GM18520 (cell line): Measurements from ENCODE around the gene HDGF.

Source experiments
- ATAC-seq: cut with Tn5 transposase; IDR thresholded peaks from one replicate; pipeline ENCODE4 v1.9.1; 2021; ENCODE audit not compliant: unreplicated experiment

HDGF gene

GRCh38 chr1:156746728-156747631, 4.5 kb downstream of the HDGF start:
- no peak for ATAC-seq

DNA sequence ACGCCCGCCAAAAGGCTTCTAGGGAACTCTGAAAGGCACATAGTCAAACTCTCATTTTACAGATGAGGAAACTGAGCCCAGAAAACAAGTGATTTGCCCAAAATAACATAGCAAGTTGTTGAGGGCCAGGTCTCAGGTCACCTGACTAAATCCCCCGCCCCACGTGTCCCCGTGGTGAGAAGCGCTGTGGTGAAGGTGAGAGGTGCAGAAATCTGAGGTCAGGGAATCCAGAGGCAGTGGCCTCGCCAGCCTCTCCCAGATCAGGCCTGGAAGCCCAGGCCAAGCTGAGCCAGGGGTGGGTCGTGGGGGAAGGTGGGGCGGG, 5.1 kb downstream of the HDGF start:
- no peak for ATAC-seq

DNA sequence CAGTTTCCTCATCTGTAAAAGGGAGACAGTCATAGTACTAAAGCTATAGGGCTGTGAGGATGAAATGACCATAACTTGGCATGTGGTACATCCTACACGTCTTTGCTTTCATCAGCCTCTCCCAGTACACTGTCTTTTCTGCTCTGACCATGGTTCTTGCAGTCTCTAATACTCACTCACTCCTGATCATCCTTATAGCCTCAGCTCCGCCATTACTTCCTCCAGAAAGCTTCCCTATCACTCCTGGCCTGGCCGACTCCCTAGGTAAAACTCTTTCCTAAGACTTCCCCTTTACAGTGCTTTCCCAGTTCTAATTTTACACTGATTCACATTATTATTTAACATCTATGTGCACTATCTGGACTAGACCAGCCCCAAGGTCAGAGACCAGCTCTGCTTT, 5.6 kb downstream of the HDGF start:
- ATAC-seq, result no peak

DNA sequence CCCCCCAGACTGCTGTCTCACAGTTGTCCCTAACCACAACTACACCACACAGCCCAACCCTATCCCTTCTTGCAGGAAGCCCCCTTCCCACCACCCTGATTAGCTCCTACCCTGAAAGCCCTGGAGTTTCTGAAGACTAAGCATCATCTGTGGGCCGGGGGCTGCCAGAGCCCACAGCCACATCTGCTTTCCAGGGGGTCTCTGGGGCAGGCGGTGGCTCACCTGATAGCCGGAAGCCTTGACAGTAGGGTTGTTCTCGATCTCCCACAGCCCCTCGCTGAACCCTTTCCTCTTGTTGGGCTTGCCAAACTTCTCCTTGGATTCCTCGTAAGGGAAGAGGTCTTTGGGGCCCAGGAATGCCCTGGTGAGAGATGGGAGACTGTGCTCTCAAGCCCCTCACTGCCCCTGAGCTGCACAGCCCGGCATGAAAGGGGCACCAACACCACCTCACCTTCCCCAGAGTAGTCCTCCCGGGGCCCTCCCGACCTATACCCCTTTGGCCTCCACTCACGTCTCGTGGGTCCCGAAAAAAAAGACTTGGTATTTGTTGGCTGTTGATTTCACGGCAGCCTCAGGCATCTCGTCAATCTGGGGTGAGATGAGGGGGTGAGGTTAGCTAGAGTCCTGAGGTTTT, 6.6 kb downstream of the HDGF start:
- no peak for ATAC-seq

GRCh38 chr1:156744344-156744743, 7.1 kb downstream of the HDGF start:
- ATAC-seq, result no peak

GRCh38 chr1:156743367-156744302, 7.8 kb downstream of the HDGF start:
- no peak for ATAC-seq

- ATAC-seq, result no peak
Observed at GRCh38 chr1:156742801-156743200, 8.7 kb downstream of the HDGF start.

DNA sequence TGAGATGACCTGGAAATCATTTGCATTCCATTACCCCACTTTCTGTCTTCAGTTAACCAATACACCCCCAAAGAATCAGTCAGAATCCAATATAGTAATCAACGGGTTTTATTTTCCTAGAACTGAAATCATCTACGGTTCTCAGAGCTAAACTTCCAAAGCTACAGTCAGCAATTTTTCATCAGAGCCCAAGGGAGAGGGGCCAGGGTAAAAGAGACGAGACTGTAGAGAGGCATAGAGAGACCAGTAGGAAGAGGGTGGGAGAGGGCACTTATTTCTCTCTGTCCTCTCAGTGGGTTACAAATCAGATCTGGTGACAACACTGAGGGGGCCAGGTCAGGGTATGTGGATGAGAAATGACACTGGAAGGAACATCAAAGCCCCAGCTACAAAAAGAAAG, 9.5 kb downstream of the HDGF start:
- ATAC-seq, result no peak

- no peak for ATAC-seq
Observed at GRCh38 chr1:156741481-156741983, 9.9 kb downstream of the HDGF start.

DNA sequence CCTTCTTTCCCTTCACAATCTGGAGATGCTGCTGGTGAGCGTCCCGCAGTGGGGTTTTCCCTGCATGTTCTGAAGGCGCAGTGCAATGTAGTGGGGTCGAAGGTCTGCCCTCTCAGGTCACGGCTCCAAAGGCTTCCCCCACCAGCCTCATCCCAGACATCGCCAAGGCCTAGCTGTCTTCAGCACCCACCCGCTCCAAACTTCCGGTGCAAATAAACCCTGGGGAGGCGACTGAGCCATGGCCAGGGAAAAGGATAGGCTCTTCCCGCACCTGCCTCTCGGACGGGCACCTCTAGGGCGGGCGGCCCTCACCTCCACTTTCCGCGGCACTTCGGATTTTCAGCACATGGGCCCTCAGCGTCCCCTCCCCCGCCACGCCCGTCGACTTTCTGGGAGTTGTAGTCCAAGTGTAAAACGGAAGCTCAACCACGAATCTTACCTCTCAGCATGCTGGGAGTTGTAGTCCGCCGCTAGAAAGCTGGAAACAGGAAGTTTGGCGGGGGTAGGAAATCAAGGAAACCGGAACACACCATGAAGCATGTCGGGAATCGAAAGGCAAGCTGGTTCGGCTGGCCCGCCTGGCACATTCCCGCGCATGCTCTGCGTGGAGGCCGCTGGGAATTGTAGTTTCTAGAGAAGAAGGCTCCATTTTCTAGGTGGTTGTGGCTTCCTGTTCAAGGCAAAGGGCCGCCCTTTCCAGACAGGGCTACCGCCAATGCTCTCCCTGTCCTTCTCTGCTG, 10.6 kb downstream of the HDGF start, which contains the start of gene MRPL24:
Gene MRPL24, minus strand, starts transcription at position 348 of the 740 bp plus-strand sequence. CDS start 2,384 bp downstream, outside the sequence.
- ATAC-seq, result peak; percentile 81

DNA sequence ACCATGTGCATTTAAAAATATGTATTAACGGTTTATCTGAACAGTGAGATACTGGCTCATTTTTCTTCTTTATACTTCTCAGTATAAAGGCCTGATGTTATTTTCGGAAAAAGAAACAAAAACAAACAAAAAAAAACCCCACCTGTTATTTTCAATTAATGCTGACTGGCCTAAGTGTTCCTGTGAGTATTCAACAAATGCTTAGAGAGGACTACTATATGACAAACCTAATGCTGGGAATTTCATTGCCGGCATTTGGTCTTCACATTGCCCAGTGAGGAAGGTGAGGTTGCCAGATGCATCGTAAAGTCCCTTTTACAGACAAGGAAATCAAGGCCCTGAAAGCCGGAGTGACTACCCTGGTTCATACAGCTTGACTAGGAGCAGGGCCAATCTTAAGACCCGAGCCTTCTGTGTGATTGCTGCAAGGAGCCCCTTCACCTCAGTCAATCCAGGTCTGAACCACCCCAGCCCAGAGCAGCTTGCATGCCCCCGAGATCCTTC, 11.2 kb downstream of the HDGF start:
- ATAC-seq, result no peak

DNA sequence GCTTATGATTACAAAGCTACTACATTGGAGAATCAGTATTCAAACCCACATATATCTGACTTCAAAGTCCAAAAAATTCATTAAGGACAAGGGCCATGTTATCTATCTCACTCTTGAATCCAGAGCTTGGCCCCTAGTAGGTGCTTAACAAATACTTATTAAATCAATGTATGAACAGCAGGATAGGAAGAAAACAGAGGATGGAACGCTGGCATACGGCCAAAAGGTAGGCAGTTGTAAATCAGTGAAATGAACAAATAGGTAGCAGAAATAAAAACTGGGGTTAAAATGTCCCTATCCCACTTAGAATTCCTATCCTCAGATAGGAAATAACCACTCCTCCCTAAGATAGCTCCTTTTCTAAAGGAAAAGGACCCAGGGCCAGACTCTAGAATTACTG, 12.6 kb downstream of the HDGF start:
- ATAC-seq, result no peak

- ATAC-seq, result no peak
Observed at GRCh38 chr1:156738407-156738806, 13.1 kb downstream of the HDGF start.

- ATAC-seq, result no peak
Observed at GRCh38 chr1:156733989-156734584, 17.4 kb downstream of the HDGF start.

GRCh38 chr1:156728599-156729462, 22.6 kb downstream of the HDGF start, which contains the start of gene ISG20L2:
TSS of gene ISG20L2 (minus strand) at chr1:156728766. CDS start at chr1:156727652, 1,114 bp downstream.
- ATAC-seq, result peak; percentile 79

DNA sequence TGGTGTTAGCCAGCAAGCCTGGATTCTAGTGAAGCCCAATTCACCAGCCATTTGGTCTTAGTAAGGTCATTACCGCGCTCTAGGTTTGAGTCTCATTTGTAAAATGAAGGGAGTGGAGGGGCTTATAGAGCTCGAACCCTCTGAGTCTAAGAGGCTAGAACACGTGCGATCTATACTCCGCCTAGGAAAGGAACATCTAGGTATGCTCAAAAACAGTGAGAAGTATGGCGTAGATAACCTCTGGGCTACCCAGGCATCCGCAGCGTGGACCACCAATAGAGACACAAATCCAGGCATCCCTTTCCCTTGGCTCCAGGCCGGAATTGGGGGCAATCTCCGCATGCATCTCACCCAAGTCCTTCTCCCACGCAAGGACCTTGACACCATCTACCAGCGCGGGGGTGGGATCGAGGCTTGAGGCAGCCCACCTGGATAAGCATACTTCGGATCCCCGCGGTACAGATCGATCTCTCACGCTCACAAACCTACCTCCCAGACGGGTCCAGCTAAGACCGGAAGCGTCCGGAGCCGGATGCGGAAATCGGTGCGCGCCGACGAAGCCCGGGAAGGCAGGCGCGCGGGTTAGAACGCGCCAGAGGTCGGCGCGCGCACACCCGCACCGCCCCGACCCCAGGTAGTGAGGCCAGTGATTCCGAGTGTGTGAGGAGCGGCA, 23.4 kb downstream of the HDGF start, which contains the start of gene METTL25B:
Gene METTL25B, plus strand, starts transcription at position 544 of the 673 bp plus-strand sequence. CDS start 636 bp downstream, outside the sequence.
- ATAC-seq, result peak; percentile 33

DNA sequence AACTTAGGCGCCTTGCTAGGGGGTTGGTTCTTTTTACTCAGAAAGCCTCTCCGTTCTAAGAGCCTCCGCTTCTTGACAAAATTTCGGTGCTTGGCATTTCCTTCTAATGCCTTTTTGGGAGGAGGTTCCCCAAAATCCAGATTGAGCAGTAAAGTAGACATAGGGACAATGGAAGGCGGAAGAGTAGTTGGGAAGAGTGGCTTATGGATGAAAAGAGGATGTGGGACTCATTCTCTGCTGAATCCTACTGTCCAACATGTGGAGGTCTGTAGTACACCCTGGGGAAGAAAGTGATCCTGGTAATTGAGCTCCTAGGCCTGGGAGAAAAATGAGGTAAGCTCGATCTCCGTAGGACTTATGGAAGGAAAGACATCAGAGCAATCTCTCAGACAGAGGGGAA, 24.0 kb downstream of the HDGF start:
- ATAC-seq, result no peak
